ENCODE measurements around the gene CROCC.

- TF ChIP-seq CTCF (IDR thresholded peaks at IDR 0.05; ENCODE audit: insufficient read depth, low read length) = no peak
- no peak for TF ChIP-seq POLR2AphosphoS5 (IDR thresholded peaks at IDR 0.05; ENCODE audit: low read depth)
- TF ChIP-seq REST (IDR thresholded peaks at IDR 0.05; ENCODE audit: insufficient replicate concordance, low read depth) = no peak
- no peak for TF ChIP-seq SPI1 (IDR thresholded peaks at IDR 0.05; ENCODE audit: borderline replicate concordance, low read depth)
These were observed 735 bp downstream of the CROCC start for GRCh38 chr1:16922466-16922865.
